OCI-LY1 (cell line): ENCODE results near the gene ASAP3.

Source experiments
- H2AFZ ChIP-seq: fragments of 200-600 bp; sonication (generic), shearing (Covaris generic); 2 replicates; pipeline ENCODE4 v1.6.0; 2014; ENCODE audit warnings: antibody characterized with exemption, mild to moderate bottlenecking, low read length
- H3F3A ChIP-seq: fragments of 200-600 bp; sonication (generic), shearing (Covaris generic); 2 replicates; pipeline ENCODE4 v1.6.0; 2014; ENCODE audit warnings: mild to moderate bottlenecking, antibody characterized with exemption, low read length, moderate library complexity; ENCODE audit not compliant: insufficient read depth
- H3K27ac ChIP-seq: fragments of 200-600 bp; sonication (generic); 2 replicates; pipeline ENCODE4 v1.5.1; 2014; ENCODE audit warnings: low read length, mixed run types, mild to moderate bottlenecking, low read depth; ENCODE audit not compliant: poor library complexity, severe bottlenecking
- H3K27me3 ChIP-seq: fragments of 200-600 bp; sonication (generic); 2 replicates; pipeline ENCODE4 v1.6.0; 2014; ENCODE audit warnings: antibody characterized with exemption, mild to moderate bottlenecking, low read length, moderate library complexity; ENCODE audit not compliant: insufficient read depth
- H3K36me3 ChIP-seq: fragments of 200-600 bp; sonication (generic); 2 replicates; pipeline ENCODE4 v1.6.1; 2014; ENCODE audit warnings: mild to moderate bottlenecking, antibody characterized with exemption, low read length, moderate library complexity, mixed read lengths; ENCODE audit not compliant: insufficient read depth
- H3K4me1 ChIP-seq: fragments of 200-600 bp; sonication (generic); 2 replicates; pipeline ENCODE4 v1.5.1; 2014; ENCODE audit warnings: mild to moderate bottlenecking, low read length, moderate library complexity; ENCODE audit not compliant: insufficient read depth, severe bottlenecking
- H3K4me2 ChIP-seq: fragments of 200-600 bp; sonication (generic), shearing (Covaris generic); 2 replicates; pipeline ENCODE4 v1.6.1; 2014; ENCODE audit warnings: low read length
- H3K4me3 ChIP-seq: fragments of 200-600 bp; sonication (generic); 2 replicates; pipeline ENCODE4 v1.5.1; 2014; ENCODE audit warnings: low read length, low read depth, mild to moderate bottlenecking, mixed read lengths; ENCODE audit not compliant: poor library complexity, severe bottlenecking
- H3K79me2 ChIP-seq: fragments of 200-600 bp; shearing (Covaris generic); 2 replicates; pipeline ENCODE4 v1.6.1; 2016; ENCODE audit warnings: mixed run types, low read length, mixed read lengths; ENCODE audit not compliant: insufficient read depth
- H3K9ac ChIP-seq: fragments of 200-600 bp; sonication (generic), shearing (Covaris generic); 2 replicates; pipeline ENCODE4 v1.6.1; 2014; ENCODE audit warnings: mild to moderate bottlenecking, low read length, mixed read lengths
- H3K9me2 ChIP-seq: fragments of 200-600 bp; sonication (generic), shearing (Covaris generic); 2 replicates; pipeline ENCODE4 v1.6.1; 2014; ENCODE audit warnings: low read depth, mild to moderate bottlenecking, low read length, mixed read lengths
- H3K9me3 ChIP-seq: fragments of 200-600 bp; shearing (Covaris generic); 2 replicates; pipeline ENCODE4 v1.6.1; 2014; ENCODE audit warnings: low read length, mixed read lengths
- H4K20me1 ChIP-seq: fragments of 200-600 bp; sonication (generic), shearing (Covaris generic); 2 replicates; pipeline ENCODE4 v1.6.0; 2016; ENCODE audit warnings: mild to moderate bottlenecking, low read length; ENCODE audit not compliant: insufficient read depth
- EZH2 ChIP-seq: fragments of 200-600 bp; sonication (generic), shearing (Covaris generic); IDR thresholded peaks from 2 replicates; pipeline ENCODE4 v1.8.0; 2017; ENCODE audit warnings: borderline replicate concordance, mixed run types, mild to moderate bottlenecking, antibody characterized with exemption, low read length, moderate library complexity, mixed read lengths
- TF ChIP-seq, protein P1 (sequence below): fragments of 200-600 bp; sonication (generic), shearing (Covaris generic); IDR thresholded peaks from 2 replicates; pipeline ENCODE4 v1.5.1; 2017; ENCODE audit warnings: mild to moderate bottlenecking, antibody characterized with exemption, low read length, moderate library complexity, mixed read lengths

Gene ASAP3

GRCh38 chr1:23420778-23421177, 63.2 kb downstream of the ASAP3 start:
- no peak overlapping the region for H2AFZ ChIP-seq
- TF ChIP-seq EZH2 = no peak
- TF ChIP-seq, protein P1, sequence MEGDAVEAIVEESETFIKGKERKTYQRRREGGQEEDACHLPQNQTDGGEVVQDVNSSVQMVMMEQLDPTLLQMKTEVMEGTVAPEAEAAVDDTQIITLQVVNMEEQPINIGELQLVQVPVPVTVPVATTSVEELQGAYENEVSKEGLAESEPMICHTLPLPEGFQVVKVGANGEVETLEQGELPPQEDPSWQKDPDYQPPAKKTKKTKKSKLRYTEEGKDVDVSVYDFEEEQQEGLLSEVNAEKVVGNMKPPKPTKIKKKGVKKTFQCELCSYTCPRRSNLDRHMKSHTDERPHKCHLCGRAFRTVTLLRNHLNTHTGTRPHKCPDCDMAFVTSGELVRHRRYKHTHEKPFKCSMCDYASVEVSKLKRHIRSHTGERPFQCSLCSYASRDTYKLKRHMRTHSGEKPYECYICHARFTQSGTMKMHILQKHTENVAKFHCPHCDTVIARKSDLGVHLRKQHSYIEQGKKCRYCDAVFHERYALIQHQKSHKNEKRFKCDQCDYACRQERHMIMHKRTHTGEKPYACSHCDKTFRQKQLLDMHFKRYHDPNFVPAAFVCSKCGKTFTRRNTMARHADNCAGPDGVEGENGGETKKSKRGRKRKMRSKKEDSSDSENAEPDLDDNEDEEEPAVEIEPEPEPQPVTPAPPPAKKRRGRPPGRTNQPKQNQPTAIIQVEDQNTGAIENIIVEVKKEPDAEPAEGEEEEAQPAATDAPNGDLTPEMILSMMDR = no peak
- no peaks in the 10 kb centered on the region for H3K36me3 ChIP-seq
- no peaks in the 10 kb centered on the region for H3K79me2 ChIP-seq
- H3K27ac ChIP-seq = no peak overlapping the region
- H3K4me2 ChIP-seq = no peak overlapping the region
- no peak overlapping the region for H3K9ac ChIP-seq
- H3K27me3 ChIP-seq = peaks cover 7% of the 10 kb centered on the region; the same call in 1 of the 2 replicates
- H4K20me1 ChIP-seq = no peaks in the 10 kb centered on the region
- no peaks in the 10 kb centered on the region for H3K9me3 ChIP-seq
- no peak overlapping the region for H3K4me3 ChIP-seq
- no peaks in the 10 kb centered on the region for H3K4me1 ChIP-seq
- no peaks in the 10 kb centered on the region for H3F3A ChIP-seq
- H3K9me2 ChIP-seq = no peaks in the 10 kb centered on the region

DNA sequence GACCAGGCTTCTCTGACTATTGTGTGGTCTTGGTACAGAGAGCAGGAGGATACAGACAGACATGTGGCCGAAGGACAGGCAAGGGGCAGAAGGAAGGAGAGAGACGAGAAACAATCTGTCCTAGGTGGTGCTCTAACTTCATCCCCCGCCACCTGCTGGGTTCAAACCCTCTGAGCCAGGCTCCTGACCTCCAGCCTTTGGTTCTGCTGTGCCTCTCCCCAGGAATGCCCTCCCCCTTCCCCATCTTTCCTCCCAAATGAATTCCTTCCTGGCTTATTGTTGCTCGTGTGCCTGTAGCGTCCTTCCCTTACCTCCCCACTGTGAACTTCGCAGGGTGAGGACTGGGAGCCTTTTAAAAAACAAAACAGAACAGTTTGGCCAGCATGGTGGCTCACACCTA, 64.8 kb downstream of the ASAP3 start:
- Histone ChIP-seq H3K9me3 (no peaks in the 10 kb centered on the region), H3K27ac (no peak overlapping the region)

DNA sequence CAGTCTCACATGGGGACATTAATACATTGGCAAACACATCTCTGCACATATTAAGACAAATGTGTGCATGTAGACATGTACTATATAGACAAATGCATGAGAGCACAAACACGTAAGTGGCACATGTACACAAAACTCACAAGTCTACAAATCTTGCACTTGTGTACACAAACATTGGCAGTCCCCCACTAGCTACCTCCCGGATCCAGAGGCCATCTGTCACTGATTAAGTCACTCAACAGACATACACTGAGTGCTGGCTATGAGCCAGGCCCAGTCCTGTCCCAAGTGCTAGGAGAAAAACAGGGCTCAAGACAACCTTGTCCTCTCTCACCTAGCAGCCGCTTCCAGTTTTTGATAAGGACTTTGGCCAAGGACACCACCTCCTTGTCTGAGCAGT, 66.4 kb downstream of the ASAP3 start:
- Histone ChIP-seq H3K4me3 (no peak overlapping the region), H3K79me2 (no peaks in the 10 kb centered on the region), H3K9me3 (no peaks in the 10 kb centered on the region), H4K20me1 (no peaks in the 10 kb centered on the region), H3K4me1 (no peaks in the 10 kb centered on the region), H3K9ac (no peak overlapping the region), H3K36me3 (no peaks in the 10 kb centered on the region), H3K4me2 (no peak overlapping the region), H3K27ac (no peak overlapping the region), H3K27me3 (peaks cover 7% of the 10 kb centered on the region; the same call in 1 of the 2 replicates), H3K9me2 (no peaks in the 10 kb centered on the region), H2AFZ (no peak overlapping the region), H3F3A (no peaks in the 10 kb centered on the region)
- TF ChIP-seq, protein P1 = no peak
- no peak for TF ChIP-seq EZH2

More for the DNA sequence above, 64.8 kb downstream of the ASAP3 start:
- no peaks in the 10 kb centered on the region for H3K4me1 ChIP-seq
- no peak overlapping the region for H2AFZ ChIP-seq
- H3K79me2 ChIP-seq = no peaks in the 10 kb centered on the region
- H3K27me3 ChIP-seq = peaks cover 7% of the 10 kb centered on the region; the same call in 1 of the 2 replicates
- H3K9me2 ChIP-seq = no peaks in the 10 kb centered on the region
- no peak overlapping the region for H3K9ac ChIP-seq
- no peak overlapping the region for H3K4me2 ChIP-seq
- no peaks in the 10 kb centered on the region for H4K20me1 ChIP-seq
- TF ChIP-seq, protein P1 = no peak
- TF ChIP-seq EZH2 = no peak
- H3F3A ChIP-seq = no peaks in the 10 kb centered on the region
- H3K4me3 ChIP-seq = no peak overlapping the region
- no peaks in the 10 kb centered on the region for H3K36me3 ChIP-seq
